PFSK-1 (cell line): ENCODE data around the gene GALNT18.

Experiments used
- FOXP2 ChIP-seq: optimal IDR thresholded peaks from 2 replicates; pipeline ENCODE3; 2011; ENCODE audit warnings: borderline replicate concordance, control low read depth, inconsistent platforms; ENCODE audit not compliant: insufficient read depth; ENCODE audit errors: extremely low read length, extremely low read depth
- POLR2AphosphoS5 ChIP-seq: IDR thresholded peaks from 2 replicates; pipeline ENCODE4 v1.6.1; 2012; ENCODE audit warnings: low read depth, mild to moderate bottlenecking, control low read depth, low read length, moderate library complexity
- REST ChIP-seq, 2 experiments: IDR thresholded peaks; 2 replicates each; pipeline versions ENCODE4 v1.6.1 to v1.8.0; 2011 to 2012; ENCODE audit warnings: low read depth in 2 of 2, low read length in 2 of 2, control low read depth in 1 of 2, inconsistent platforms in 1 of 2, mild to moderate bottlenecking in 1 of 2, moderate library complexity in 1 of 2; ENCODE audit not compliant: insufficient read depth in 1 of 2
- SIN3A ChIP-seq: IDR thresholded peaks from 2 replicates; pipeline ENCODE4 v1.6.1; 2012; ENCODE audit warnings: mild to moderate bottlenecking, low read length, moderate library complexity, borderline replicate concordance; ENCODE audit not compliant: insufficient read depth
- TAF1 ChIP-seq: IDR thresholded peaks from 2 replicates; pipeline ENCODE4 v1.6.1; 2012; ENCODE audit warnings: low read length, control low read depth, borderline replicate concordance; ENCODE audit not compliant: insufficient read depth

Gene GALNT18

GRCh38 chr11:11660363-11660740 is 38.5 kb upstream of the GALNT18 start:
- no peak for TF ChIP-seq FOXP2
- no peak for TF ChIP-seq TAF1
- no peak for TF ChIP-seq REST (IDR thresholded peaks at IDR 0.05; ENCODE audit: insufficient read depth in 1 of 2, low read depth in 2 of 2, low read length in 2 of 2)
- TF ChIP-seq SIN3A, result no peak
- no peak for TF ChIP-seq POLR2AphosphoS5

GRCh38 chr11:11659567-11660362 is 38.0 kb upstream of the GALNT18 start:
- TF ChIP-seq TAF1 (no peak), FOXP2 (no peak), SIN3A (no peak), POLR2AphosphoS5 (no peak), REST (IDR thresholded peaks at IDR 0.05; ENCODE audit: insufficient read depth in 1 of 2, low read depth in 2 of 2, low read length in 2 of 2) (no peak)

GRCh38 chr11:11657218-11657955 is 35.6 kb upstream of the GALNT18 start:
- TF ChIP-seq REST (IDR thresholded peaks at IDR 0.05; ENCODE audit: insufficient read depth in 1 of 2, low read depth in 2 of 2, low read length in 2 of 2), result no peak
- no peak for TF ChIP-seq TAF1
- no peak for TF ChIP-seq POLR2AphosphoS5
- TF ChIP-seq SIN3A, result no peak
- TF ChIP-seq FOXP2, result no peak

- no peak for TF ChIP-seq REST (IDR thresholded peaks at IDR 0.05; ENCODE audit: insufficient read depth in 1 of 2, low read depth in 2 of 2, low read length in 2 of 2)
- no peak for TF ChIP-seq FOXP2
- no peak for TF ChIP-seq POLR2AphosphoS5
- TF ChIP-seq SIN3A, result no peak
- TF ChIP-seq TAF1, result no peak
Measured at GRCh38 chr11:11641581-11641980, 19.8 kb upstream of the GALNT18 start.
